Spleen (tissue), 7 donors: ENCODE measurements around the gene CPAMD8.

Experiments used
- CTCF ChIP-seq, 11 experiments: fragments of 200-600 bp in 7 of 11; fragments of 450-650 bp in 4 of 11; sonication (generic) in 4 of 11; IDR thresholded peaks in 8 of 11; conservative IDR thresholded peaks in 3 of 11; 1 replicate in 7 of 11; 2 replicates in 4 of 11; pipeline versions ENCODE4 v1.4.0 to v1.8.0; 2016 to 2021; ENCODE audit warnings: antibody characterized with exemption in 11 of 11, inconsistent platforms in 4 of 11, mild to moderate bottlenecking in 1 of 11
- POLR2A ChIP-seq, 3 donors: fragments of 450-650 bp; IDR thresholded peaks; one replicate each; pipeline ENCODE4 v1.5.1; 2017; ENCODE audit warnings: antibody characterized with exemption in 3 of 3, mild to moderate bottlenecking in 1 of 3
- POLR2AphosphoS5 ChIP-seq, 3 donors: sonication (generic); formaldehyde crosslinking; IDR thresholded peaks; one replicate each; pipeline ENCODE4 v1.5.1; 2017; ENCODE audit warnings: antibody characterized with exemption in 3 of 3
- donor health status: DM: no; HTN: no; CAD: no; lungs with moderate emphysema.
- donor health status: DM: no; HTN: no; CAD: no.
- donor health status: DM: no; HTN: no; CAD: no.

DNA sequence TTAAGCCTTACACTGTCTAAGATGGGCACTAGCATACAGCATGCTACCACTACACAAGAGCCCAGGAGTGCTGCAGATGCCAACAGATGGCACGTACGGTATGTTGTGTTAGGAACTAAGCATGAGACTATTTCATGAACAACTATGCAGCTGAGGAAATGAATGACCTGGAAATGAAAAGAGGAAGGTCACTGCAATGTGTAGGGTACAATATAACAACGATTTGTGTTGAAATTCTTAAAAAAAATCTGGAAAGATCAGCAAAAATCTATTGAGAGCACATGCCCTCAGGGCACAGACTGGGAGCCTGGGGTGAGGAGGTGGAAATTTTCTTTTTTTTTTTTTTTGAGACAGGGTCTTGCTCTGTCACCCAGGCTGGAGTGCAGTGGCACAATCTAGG is 34.2 kb upstream of the CPAMD8 start:
- no peak for TF ChIP-seq CTCF (IDR thresholded peaks at IDR 0.05 in 8 of 11, conservative IDR thresholded peaks at IDR 0.05 in 3 of 11)
- TF ChIP-seq POLR2A (IDR thresholded peaks at IDR 0.05): no peak
- TF ChIP-seq POLR2AphosphoS5 (IDR thresholded peaks at IDR 0.05): no peak
